ENCODE measurements around the gene CBX4. TPM values are rescaled to one million over a fixed set of nuclear protein-coding genes. Genes with fewer than 3 reads are reported as not detected.
A peak's percentile ranks its signal among the peaks of the same experiment; 100 is the strongest.

CBX4 gene
- total and polyA plus RNA-seq, 2 of the 13 experiments (the other 11 are each of a cell fraction or from before 2014, with no cell fraction given) = 25.8 to 50.8 TPM

DNA sequence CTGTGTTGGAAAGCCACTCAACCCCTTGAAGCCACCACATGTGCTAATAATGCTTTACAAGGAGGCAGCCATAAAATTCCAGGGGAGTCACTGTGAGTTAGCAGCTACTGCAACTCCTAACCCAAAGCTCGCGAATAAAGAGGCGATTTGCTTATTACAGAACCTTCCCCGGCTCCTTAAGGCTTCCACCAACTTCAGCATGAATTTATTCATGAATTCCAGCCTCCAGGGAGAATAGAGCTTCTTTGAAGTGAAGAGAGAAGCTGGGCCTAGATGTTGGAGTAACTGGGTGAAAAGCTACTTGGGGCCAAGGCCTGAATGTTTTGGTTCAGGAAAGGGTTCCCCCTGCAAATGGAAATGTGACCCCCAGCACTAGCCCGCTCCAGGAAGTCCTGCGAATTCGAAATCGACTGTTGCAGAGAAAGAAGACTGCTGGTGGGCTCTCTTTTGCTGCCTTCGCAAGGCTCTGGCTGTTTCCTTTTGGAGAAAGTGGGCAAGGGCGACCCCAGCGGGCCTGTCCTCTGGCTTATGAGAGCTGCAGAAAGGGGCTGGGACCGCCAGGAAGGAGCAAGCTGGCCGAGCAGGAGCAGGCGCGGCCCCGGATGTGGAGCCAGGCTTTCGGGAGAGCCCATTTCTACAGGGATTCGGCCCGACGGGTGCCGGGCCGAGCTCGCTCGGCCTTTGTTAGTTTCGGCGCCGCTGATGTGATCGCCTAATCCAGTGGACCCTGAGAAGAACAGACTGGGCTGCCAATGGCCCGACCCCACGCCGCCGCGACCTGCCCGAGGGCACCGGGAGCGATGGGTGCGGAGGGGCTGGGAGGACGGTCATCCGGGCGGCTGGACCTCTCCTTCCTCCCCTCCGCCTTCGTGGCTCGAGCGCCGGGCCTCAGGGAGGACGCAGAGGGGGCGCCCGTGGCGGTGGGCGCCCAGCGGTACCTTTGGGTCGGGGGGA is 50.0 kb downstream of the CBX4 start (continued):
- TF ChIP-seq ZNF33A (CRISPR knock-in tag; IDR thresholded peaks at IDR 0.05; ENCODE audit: borderline replicate concordance) (0 out of 2 replicates have a peak, but pooled peaks have one; percentile 74), MLLT10 (CRISPR knock-in tag; IDR thresholded peaks at IDR 0.05) (no peak), ESRRA (CRISPR knock-in tag; IDR thresholded peaks at IDR 0.05; ENCODE audit: low read depth) (no peak), ZNF136 (CRISPR knock-in tag; IDR thresholded peaks at IDR 0.05; ENCODE audit: low read depth) (no peak), MEIS1 (CRISPR knock-in tag; IDR thresholded peaks at IDR 0.05; ENCODE audit: borderline replicate concordance) (0 out of 2 replicates have a peak, but pooled peaks have one; percentile 44), PRMT3 (CRISPR knock-in tag; IDR thresholded peaks at IDR 0.05; ENCODE audit: borderline replicate concordance, low read depth) (no peak), MIXL1 (CRISPR knock-in tag; IDR thresholded peaks at IDR 0.05) (no peak), HNRNPLL (IDR thresholded peaks at IDR 0.05; ENCODE audit: low read depth, low read length, poor library complexity, severe bottlenecking) (peak; percentile 51), KAT7 (CRISPR knock-in tag; IDR thresholded peaks at IDR 0.05; ENCODE audit: borderline replicate concordance) (no peak), ZNF670 (CRISPR knock-in tag; IDR thresholded peaks at IDR 0.05; ENCODE audit: borderline replicate concordance) (peak; percentile 67; the same call in 1 of the 2 replicates), TOPORS (CRISPR knock-in tag; IDR thresholded peaks at IDR 0.05) (no peak), SRSF4 (IDR thresholded peaks at IDR 0.05; ENCODE audit: low read depth, low read length, poor library complexity, severe bottlenecking) (no peak)
- TF ChIP-seq, protein P1, sequence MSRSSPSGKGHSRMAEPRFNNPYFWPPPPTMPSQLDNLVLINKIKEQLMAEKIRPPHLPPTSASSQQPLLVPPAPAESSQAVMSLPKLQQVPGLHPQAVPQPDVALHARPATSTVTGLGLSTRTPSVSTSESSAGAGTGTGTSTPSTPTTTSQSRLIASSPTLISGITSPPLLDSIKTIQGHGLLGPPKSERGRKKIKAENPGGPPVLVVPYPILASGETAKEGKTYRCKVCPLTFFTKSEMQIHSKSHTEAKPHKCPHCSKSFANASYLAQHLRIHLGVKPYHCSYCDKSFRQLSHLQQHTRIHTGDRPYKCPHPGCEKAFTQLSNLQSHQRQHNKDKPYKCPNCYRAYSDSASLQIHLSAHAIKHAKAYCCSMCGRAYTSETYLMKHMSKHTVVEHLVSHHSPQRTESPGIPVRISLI (CRISPR knock-in tag; IDR thresholded peaks at IDR 0.05; ENCODE audit: borderline replicate concordance) = no peak
- TF ChIP-seq, protein P2, sequence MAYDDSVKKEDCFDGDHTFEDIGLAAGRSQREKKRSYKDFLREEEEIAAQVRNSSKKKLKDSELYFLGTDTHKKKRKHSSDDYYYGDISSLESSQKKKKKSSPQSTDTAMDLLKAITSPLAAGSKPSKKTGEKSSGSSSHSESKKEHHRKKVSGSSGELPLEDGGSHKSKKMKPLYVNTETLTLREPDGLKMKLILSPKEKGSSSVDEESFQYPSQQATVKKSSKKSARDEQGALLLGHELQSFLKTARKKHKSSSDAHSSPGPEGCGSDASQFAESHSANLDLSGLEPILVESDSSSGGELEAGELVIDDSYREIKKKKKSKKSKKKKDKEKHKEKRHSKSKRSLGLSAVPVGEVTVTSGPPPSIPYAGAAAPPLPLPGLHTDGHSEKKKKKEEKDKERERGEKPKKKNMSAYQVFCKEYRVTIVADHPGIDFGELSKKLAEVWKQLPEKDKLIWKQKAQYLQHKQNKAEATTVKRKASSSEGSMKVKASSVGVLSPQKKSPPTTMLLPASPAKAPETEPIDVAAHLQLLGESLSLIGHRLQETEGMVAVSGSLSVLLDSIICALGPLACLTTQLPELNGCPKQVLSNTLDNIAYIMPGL (CRISPR knock-in tag; IDR thresholded peaks at IDR 0.05; ENCODE audit: borderline replicate concordance in 1 of 2, low read depth in 1 of 2) = peak in 1 of 2 experiments; percentile 50; a peak in 1 of 4 replicates
- TF ChIP-seq, protein P3, sequence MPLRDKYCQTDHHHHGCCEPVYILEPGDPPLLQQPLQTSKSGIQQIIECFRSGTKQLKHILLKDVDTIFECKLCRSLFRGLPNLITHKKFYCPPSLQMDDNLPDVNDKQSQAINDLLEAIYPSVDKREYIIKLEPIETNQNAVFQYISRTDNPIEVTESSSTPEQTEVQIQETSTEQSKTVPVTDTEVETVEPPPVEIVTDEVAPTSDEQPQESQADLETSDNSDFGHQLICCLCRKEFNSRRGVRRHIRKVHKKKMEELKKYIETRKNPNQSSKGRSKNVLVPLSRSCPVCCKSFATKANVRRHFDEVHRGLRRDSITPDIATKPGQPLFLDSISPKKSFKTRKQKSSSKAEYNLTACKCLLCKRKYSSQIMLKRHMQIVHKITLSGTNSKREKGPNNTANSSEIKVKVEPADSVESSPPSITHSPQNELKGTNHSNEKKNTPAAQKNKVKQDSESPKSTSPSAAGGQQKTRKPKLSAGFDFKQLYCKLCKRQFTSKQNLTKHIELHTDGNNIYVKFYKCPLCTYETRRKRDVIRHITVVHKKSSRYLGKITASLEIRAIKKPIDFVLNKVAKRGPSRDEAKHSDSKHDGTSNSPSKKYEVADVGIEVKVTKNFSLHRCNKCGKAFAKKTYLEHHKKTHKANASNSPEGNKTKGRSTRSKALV (CRISPR knock-in tag; IDR thresholded peaks at IDR 0.05) = no peak
- TF ChIP-seq, protein P4, sequence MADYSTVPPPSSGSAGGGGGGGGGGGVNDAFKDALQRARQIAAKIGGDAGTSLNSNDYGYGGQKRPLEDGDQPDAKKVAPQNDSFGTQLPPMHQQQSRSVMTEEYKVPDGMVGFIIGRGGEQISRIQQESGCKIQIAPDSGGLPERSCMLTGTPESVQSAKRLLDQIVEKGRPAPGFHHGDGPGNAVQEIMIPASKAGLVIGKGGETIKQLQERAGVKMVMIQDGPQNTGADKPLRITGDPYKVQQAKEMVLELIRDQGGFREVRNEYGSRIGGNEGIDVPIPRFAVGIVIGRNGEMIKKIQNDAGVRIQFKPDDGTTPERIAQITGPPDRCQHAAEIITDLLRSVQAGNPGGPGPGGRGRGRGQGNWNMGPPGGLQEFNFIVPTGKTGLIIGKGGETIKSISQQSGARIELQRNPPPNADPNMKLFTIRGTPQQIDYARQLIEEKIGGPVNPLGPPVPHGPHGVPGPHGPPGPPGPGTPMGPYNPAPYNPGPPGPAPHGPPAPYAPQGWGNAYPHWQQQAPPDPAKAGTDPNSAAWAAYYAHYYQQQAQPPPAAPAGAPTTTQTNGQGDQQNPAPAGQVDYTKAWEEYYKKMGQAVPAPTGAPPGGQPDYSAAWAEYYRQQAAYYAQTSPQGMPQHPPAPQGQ (CRISPR knock-in tag; IDR thresholded peaks at IDR 0.05; ENCODE audit: borderline replicate concordance) = no peak
- TF ChIP-seq, protein P5, sequence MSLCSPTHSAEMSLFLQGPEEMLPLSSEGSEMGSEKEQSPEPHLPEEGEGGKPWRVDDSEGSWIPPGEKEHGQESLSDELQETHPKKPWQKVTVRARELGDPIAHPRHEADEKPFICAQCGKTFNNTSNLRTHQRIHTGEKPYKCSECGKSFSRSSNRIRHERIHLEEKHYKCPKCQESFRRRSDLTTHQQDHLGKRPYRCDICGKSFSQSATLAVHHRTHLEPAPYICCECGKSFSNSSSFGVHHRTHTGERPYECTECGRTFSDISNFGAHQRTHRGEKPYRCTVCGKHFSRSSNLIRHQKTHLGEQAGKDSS (CRISPR knock-in tag; IDR thresholded peaks at IDR 0.05; ENCODE audit: borderline replicate concordance, low read depth) = no peak
- TF ChIP-seq, protein P6, sequence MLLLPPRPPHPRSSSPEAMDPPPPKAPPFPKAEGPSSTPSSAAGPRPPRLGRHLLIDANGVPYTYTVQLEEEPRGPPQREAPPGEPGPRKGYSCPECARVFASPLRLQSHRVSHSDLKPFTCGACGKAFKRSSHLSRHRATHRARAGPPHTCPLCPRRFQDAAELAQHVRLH (CRISPR knock-in tag; IDR thresholded peaks at IDR 0.05; ENCODE audit: borderline replicate concordance, low read depth) = no peak
